CD4-positive, alpha-beta T cell treated with Interleukin-6 for 4 hours (primary cell): ENCODE data around the gene PAH.

Experiments used
- DNase-seq: peaks from one replicate; pipeline ENCODE4 v3.0.0-alpha.2; 2020; ENCODE audit warnings: mixed read lengths

Gene PAH

DNA sequence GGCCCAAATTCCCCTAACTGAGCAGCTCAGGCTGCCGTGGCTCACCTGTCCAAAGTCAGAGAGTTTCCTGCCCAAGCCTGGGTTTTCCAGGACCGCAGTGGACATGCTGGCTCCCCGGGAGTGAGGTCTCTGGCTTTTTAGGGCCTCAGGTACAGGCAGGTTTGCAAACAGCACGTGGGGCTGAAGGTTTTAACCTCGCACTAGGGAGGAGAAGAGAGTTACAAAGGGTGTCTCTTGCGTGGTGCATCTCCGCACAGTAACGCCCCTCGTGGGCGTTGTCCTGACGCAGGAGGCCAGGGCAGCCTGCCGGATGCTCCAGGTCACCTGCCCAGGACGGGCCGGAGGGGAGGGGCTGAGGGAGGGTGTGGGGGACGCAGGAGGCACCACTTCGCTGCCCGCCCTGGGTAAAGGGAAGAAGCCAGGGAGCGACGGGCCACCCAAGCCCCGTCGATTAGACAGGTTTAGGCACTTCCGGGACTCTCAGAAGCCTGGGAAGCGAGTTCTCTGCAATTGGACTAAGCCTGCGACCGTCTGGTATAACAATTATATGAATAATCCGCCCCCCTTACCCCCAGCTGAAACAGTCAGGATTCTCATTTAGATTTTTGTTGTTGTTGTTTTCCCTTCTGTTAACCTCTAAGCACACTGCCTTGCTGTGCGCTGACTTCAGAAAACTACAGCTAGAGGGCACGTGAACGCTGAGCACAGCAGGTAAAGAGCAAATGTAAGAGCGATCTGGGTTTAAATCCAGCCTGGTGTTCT lies at the start of gene PAH:
Gene PAH (minus strand): TSS at position 219 of the 762 bp plus-strand sequence. CDS start 114 bp downstream, at position 105.
- peak; percentile 7 for DNase-seq

DNA sequence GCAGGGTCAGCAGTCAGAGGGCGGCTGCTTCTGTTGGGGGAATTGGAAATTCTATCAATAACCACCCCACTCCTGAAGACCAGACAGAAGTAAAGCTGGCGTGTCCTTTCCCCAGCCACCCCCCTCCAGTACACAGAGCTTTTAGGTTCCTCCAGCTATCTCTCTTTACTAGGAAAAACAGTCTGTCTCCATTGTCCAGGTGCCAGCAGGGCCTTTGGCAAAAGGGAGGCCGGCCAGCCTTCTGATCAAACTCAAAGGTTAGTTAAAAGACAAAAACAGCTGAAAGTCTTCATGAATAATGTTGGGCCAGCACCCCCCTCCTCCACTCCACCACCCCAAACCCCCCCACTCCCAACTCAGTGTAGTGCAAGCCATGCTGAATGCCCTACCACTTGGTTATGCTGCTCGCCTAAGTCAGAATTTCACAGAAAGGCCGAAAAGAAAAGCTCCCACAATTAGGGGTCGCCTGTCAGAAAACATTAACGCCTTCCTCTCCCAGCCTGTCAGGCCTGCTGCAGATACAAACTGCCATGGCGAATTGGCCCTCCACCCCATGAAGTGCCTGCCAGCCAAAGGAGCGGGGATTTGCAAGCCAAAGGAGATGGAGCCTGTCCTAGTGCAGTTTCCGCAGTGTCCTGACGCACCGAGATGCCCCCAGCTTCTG lies 49.3 kb upstream of the PAH start:
- no peak for DNase-seq

DNA sequence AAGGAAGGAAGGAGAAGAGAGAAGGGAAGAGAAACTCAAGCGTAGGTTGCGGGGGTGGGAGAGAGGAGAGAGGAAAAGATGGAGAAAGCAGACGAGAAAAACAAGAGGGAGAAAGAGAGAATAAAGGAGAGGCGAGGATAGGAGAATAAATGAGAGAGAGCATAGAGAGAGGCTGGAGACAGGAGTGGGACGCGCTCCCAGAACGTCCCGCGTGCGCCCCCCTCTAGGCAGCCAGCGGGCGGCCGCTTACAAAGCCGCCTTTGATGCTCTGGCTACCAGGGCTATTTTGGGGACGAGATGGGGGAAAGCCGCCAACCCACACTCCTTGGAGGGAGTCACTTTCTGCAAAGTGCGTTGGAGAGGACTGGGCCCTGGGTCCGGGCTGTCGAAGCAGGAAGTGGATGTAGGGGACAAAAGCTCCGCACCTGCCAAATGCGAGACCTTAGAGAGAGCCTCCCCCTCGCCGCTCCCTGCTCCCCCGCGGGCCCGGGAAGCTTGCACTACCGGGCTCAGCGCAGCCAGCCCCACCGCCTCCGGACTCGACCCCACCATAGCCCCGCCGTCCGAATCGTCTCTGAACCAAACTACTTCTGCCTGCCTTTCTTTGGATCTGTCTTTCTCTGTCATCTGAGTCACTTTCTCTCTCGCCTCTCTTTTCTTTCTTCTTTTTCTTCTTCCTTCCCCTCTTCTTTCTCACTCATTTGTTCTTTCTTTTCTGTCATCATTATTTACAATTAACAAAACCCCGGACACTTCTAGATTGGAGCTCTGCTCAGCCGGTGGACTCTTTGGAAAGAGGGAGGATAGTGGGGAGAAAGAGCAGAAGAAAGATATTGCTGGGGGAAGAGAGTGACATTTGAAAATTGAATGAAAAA lies 48.5 kb upstream of the PAH start:
- DNase-seq: no peak

DNA sequence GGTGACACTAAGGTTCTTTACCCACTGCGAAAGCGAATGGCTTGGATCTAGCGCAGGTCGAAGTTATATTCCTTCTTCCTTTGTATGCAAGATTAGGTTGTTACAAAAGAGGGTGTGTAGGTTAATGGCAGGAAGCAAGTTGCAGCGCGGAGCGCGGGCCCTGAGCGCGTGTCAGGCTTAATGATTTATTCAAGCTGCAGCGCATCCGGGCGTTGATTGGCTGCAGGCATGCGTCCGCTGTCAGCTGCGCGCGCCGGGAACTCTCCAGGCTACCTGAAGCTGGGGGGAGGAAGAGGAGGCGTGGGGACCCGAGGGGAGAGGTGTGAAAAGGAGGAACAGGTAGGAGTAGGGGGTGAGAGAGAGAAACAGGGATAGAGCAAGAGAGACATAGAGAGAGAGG lies 47.8 kb upstream of the PAH start:
- peak; percentile 16 for DNase-seq

DNA sequence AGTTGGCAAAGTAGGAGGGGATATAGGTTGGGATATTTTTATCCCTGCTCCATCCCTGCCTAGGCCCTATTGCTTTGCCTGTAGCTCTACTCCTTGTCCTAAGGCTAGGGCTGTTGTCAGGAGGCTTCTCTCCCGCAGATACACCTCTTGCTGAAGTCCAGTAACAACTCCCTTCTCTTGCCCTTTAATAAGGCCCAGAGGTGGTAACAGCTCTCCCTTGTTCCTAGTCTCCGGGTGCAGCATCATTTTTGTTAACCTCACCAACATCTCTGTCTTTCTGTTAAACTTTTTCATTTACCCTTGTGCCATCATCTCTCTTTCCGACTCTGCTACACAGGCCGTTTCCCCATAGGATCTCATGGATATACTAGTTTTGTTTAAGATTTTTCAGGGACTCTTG lies 46.8 kb upstream of the PAH start:
- no peak for DNase-seq

DNA sequence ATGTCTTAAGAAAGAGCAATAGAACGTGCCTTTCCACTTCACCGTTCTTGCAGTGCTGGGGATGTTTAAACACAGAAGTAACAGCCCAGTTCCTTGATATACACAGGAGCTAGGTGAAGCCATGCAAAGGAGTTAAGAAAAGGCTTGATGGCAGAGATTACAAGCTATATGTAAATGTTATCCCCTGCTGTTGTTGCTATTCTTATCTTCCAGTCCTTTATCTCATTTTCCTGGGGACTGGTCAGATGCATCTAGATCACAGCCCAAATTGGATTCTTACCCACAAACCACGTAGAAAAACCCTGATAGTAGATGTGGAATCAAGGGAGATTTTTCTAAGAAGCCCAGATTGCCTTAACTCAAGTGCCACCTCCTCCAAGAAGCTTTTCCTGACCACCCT lies 45.9 kb upstream of the PAH start:
- no peak for DNase-seq

DNA sequence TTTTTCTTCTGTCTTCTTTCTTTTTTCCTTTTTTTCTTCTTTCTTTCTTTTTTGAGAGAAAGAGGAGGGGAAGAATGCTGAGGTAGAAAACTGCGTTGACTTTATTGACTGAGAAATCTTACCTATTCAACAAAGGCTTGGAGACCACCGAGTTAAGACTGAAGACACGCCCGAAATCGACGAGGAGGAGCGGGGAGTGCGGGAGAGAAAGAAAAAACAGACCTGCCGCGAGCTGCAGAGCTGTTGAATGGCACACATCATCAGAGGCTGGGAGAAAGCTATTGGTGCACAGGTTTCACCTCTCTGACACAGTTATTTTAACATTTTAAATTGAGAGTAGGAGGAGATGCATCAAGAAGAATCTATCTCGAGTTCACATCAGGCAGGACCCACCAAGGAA lies 45.5 kb upstream of the PAH start:
- DNase-seq: no peak

DNA sequence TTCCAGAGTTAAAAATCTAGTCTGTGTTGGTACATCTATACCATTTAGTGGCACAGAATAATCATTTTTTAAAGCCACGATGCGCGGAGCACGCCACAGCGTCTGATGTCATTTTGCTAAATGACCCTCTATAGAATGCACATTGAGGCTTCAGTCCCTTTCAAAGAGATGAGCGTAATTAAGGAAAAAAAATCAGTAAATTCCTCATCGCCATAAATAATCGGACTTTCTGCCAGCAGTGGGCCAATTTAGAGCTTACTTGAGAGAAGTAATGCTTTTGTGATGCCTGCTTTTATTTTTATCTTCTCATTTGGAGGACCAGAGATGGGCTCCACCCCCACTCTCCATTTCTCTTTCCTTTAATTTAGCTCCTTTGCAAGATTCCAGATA lies 44.4 kb upstream of the PAH start:
- DNase-seq: no peak

DNA sequence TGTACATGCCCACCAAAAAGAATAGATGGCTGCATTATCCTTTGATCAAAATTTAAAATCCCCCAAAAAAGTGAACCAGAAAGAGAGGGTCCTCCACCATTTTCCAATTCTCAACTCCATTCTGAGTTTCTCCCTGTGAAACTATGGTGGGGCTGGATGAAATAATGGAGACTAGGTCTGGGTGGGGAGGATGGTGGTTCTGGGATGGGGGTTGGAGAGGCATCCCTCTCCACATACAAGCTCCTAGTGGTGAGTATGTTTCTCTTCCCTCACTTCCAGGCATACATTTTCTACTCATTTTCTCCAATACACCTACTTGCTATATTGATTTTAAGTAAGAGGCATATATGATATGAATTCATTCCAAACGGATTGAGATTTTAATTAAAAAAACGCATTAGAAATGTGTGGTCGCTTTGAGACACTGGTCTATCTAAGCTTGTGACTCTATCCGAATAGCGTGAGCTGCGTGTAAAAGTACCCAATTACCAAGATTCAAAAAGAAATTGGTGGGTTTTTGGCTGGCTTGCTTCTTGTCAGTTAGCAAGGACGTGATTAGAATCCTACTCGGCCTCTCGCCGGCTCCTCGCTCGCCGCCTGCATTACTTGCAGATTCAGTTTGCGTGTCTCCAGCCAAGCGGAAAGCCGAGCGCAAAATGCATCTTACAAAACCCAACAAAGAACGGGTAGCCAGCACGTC lies 43.9 kb upstream of the PAH start:
- no peak for DNase-seq

DNA sequence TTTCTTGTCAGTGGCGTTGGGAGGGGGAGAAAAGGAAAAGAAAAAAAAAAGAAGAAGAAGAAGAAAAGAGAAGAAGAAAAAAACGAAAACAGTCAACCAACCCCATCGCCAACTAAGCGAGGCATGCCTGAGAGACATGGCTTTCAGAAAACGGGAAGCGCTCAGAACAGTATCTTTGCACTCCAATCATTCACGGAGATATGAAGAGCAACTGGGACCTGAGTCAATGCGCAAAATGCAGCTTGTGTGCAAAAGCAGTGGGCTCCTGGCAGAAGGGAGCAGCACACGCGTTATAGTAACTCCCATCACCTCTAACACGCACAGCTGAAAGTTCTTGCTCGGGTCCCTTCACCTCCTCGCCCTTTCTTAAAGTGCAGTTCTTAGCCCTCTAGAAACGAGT lies 42.3 kb upstream of the PAH start:
- no peak for DNase-seq

DNA sequence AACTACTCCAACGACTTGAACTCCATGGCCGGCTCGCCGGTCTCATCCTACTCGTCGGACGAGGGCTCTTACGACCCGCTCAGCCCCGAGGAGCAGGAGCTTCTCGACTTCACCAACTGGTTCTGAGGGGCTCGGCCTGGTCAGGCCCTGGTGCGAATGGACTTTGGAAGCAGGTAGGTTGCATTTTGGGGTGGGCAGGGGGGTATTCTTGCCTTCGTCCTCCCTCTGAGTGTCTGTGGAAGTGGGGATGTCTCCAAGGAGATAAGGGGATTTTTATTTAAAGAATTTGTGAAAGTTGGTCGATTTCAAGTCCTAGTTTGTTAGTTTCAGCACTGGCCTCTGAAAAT lies 41.8 kb upstream of the PAH start:
- no peak for DNase-seq

DNA sequence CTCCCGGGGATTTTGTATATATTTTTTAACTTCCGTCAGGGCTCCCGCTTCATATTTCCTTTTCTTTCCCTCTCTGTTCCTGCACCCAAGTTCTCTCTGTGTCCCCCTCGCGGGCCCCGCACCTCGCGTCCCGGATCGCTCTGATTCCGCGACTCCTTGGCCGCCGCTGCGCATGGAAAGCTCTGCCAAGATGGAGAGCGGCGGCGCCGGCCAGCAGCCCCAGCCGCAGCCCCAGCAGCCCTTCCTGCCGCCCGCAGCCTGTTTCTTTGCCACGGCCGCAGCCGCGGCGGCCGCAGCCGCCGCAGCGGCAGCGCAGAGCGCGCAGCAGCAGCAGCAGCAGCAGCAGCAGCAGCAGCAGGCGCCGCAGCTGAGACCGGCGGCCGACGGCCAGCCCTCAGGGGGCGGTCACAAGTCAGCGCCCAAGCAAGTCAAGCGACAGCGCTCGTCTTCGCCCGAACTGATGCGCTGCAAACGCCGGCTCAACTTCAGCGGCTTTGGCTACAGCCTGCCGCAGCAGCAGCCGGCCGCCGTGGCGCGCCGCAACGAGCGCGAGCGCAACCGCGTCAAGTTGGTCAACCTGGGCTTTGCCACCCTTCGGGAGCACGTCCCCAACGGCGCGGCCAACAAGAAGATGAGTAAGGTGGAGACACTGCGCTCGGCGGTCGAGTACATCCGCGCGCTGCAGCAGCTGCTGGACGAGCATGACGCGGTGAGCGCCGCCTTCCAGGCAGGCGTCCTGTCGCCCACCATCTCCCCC lies 41.2 kb upstream of the PAH start:
- DNase-seq: no peak

DNA sequence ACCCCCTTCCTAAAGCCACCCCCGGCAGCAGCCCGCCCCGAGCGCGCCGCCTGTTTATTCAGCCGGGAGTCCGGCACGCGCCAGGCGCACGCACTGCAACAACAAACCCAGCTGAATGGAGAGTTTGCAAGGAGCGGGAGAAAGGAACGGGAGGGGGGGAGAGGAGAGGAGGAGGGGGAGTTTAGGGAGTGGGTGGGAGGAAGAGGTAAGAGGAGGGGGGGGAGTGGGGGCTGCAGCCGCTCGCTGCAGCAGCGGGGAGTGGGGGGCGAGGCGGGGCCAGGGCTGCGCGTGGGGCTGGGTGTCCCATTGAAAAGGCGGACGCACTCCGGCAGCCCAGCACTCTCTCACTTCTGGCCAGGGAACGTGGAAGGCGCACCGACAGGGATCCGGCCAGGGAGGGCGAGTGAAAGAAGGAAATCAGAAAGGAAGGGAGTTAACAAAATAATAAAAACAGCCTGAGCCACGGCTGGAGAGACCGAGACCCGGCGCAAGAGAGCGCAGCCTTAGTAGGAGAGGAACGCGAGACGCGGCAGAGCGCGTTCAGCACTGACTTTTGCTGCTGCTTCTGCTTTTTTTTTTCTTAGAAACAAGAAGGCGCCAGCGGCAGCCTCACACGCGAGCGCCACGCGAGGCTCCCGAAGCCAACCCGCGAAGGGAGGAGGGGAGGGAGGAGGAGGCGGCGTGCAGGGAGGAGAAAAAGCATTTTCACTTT lies 40.5 kb upstream of the PAH start, which contains the start of gene ASCL1:
Gene ASCL1 (plus strand): TSS at position 336 of the 712 bp plus-strand sequence. CDS start 571 bp downstream, outside the sequence.
- no peak for DNase-seq

DNA sequence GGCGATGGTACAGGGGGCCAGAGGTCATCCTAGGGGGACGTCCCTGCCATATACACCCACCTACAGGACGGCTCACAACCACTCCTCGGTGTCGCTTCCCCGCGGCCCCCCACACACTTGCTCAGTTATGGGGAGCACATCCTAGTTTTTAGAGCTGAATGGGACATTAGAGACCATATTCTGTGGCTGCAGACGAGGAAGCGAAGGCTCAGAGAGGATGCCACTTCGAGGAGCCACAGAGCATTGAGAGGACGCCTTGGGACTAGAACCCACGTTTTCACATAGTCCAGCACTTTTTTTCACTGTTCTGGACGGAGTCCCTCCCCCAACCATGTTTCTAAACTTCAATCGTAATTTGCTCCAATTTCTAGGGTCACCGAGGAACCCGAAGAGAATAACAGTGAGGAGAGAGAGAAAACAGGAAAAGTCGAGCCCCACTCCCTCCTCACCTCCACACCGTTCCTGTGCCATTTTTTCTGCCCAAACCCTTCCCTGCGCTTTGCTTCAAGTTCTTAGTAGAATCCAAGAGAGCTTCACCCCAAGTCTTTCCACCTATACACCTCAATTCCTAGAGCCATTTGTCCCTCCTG lies 39.8 kb upstream of the PAH start:
- DNase-seq: no peak

DNA sequence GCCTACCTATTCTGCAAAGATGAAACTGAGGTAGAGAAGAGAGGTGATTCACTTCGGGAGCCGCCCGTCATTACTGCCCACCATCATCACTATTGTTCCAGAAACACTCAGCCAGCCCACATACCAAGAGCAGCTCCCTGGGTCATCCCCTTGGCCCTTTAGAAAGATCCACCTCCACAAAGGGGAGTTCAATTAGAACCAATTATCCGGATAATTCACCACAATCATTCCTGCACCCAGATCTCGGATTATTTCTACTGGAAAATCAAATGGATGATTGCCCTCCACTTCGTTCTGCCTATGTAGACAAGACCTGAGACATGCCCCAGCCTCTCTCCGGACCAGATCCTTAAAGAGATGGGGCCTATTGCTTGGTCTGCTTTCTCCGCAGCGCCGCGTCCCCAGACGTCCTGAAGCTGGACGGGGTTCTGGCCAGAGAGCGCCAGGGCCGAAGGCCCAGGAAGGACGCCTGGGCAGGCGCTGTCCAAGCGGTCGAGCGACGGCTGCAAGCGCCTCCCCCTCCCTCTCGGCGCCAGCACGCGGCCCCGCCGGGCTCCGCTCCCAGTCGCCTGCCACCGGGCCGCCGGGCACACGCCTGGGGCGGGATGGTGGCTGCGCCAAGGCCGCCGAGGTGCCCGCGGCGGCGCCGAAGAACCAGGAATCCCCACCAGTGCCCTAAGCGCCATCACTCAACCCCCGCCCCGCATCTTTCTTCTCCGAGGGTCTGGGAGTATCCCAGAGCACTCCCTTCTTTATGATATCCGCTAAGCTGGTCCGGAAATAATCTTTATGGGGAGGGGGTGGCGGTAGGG lies 39.1 kb upstream of the PAH start:
- no peak for DNase-seq

DNA sequence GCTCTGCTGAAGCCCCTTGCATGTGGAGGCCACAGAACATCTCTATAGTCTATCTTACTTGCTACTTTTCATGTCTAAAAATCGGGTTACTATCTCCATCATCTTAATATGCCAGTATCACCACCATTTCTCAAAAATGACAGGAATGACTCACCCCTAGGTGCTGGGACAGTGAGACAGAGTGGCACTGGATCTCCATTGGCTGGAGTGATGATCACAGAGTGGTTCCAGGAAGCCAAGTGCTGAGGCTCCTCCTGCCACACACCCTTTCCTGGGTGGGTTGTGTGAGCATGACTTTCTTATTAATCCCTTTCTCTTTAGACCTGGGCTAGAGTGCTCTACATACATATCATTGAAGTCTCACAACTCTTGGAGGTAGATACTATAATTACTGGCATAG lies 37.1 kb upstream of the PAH start:
- no peak for DNase-seq

DNA sequence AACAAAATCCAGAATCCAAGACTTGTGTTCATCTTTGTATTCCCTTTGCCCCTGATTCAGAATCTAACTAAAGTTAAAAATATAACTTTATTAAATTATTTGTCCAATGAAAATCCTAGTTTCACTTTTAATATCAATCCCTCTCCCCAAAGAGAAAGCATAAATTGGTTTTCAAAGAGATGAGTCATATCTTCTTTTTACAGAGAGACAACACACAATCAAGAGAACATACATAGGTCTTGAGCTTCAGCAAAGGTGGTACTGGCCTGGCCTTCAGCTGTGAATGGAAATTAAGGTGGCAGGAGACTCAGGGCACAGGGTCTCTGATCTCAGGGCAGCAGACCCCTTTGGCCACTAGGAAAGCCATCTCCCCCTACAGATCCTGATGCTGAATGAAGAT lies 36.2 kb upstream of the PAH start:
- no peak for DNase-seq

DNA sequence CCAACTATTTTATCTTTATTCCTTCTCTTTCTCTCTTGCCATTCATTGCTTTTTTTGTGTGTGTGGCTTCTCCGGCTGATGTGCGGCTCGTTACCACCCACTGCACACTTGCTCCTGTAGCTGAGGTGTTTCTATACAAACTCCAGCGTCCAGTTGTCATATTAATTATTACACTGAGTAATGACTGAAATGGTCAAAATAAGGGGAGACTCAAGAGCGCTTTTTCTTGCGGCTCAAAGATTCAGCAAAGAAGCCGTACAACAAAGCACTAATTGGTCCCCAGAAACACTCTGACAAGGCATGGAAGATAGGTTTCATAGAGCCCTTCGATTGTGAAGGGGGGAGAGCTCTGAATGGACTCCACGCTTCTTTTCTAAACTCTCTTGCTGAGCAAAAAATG lies 34.8 kb upstream of the PAH start:
- no peak for DNase-seq

DNA sequence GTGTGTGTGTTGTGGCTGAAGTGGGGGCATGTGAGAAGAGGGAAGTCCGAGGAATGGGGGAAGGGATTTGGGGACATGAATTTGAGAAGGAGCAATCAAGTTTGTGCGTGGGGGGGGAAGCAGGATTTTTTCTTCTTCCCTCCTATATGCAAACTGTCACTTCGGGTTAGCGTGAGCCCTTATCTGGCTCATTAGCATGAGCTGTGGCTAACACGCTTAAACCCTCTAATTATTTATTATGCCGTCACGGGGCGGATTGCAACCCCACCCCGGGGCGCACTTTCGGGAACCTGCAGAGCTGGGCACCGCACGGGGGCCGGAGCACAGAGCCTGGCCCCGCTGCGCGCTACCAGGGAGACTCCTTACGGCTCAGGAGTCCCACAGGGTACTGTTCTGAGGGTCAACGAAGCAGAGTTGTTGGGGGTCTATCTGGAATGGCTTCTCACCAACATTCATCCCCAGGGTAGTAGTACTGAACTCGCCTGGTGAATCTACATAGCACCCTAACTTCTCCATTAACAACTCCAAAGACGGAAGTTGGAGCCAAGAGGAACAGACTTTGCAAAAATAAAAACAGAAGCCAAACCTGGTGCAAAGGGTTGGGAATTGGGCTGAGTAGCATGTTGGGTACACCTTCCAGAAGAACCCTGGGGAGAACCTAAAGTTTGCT lies 34.0 kb upstream of the PAH start:
- DNase-seq: no peak
